Pancreas (tissue), 10 donors: ENCODE results near the gene CCDC169. TPM values are rescaled to one million over a fixed set of nuclear protein-coding genes. Genes with fewer than 3 reads are reported as not detected.

Experiments
- ATAC-seq, 4 donors: fragments of 200-7000 bp; cut with Tn5 transposase; one replicate each; pipeline versions ENCODE4 v1.8.0 to v1.9.1; 2020; ENCODE audit warnings: mild to moderate bottlenecking in 4 of 4, moderate library complexity in 4 of 4
- DNase-seq, 6 donors: peaks; one replicate each; pipeline ENCODE4 v3.0.0-alpha.2; 2020
- FAIRE-seq: peaks from 2 replicates; lab custom pipeline; 2012; peaks lifted over from hg19 to GRCh38; lab: Jason Lieb, UNC
- H3K27ac ChIP-seq, 4 donors: fragments of 200-600 bp; sonication (generic); 1 replicate in 3 of 4; 2 replicates in 1 of 4; pipeline versions ENCODE4 v1.5.0 to v1.8.0; 2020
- H3K27me3 ChIP-seq, 4 donors: fragments of 200-600 bp; one replicate each; pipeline ENCODE4 v1.8.0; 2021
- H3K36me3 ChIP-seq, 3 donors: fragments of 200-600 bp; sonication (generic) in 1 of 3; one replicate each; pipeline versions ENCODE4 v1.5.0 to v1.8.0; 2020 to 2021
- H3K4me1 ChIP-seq, 3 donors: fragments of 200-600 bp; one replicate each; pipeline ENCODE4 v1.8.0; 2021
- H3K4me3 ChIP-seq, 4 donors: fragments of 200-600 bp; sonication (generic) in 2 of 4; one replicate each; pipeline versions ENCODE4 v1.5.0 to v1.8.0; 2020 to 2021
- H3K9me3 ChIP-seq, 4 donors: fragments of 200-600 bp; one replicate each; pipeline ENCODE4 v1.8.0; 2021
- WGBS, 2 donors: extraction: QIAGEN DNeasy Blood & Tissue Kit; methylation state at CpG; one replicate each; pipeline ENCODE4 v1.1.7; 2013; 5-methylcytosine and 5-hydroxymethylcytosine counted together
- intact Hi-C, 3 donors: fragments of 100-400 bp; cut with DNase I; formaldehyde crosslinking; loops; one replicate each; pipeline versions ENCODE4 v1.11.1 to v1.14.2; 2022
- polyA plus RNA-seq, 2 donors: library from polyadenylated mRNA; stranded (reverse); fragments of 200-250 nt; gene quantifications; one replicate each; pipeline ENCODE4 v1.2.3, GENCODE V29; 2013
- total RNA-seq, 6 donors: library from RNA; stranded (reverse); fragmentation: NEBNext Ultra II Directional in 4 of 6; extraction: Animal tissue kit (Norgen Biotek cat#: 25700) in 4 of 6; gene quantifications; one replicate each; pipeline versions ENCODE4 v1.2.1 to v1.2.4, GENCODE V29; 2021 to 2023
- TF ChIP-seq, protein P1 (sequence below), 4 donors: fragments of 200-600 bp; sonication (generic) in 3 of 4; IDR thresholded peaks; one replicate each; pipeline versions ENCODE4 v1.5.0 to v1.8.0; 2021; ENCODE audit warnings: antibody characterized with exemption in 4 of 4
- donor health status: healthy with polysubstance abuse.
- donor health status: DM: no; HTN: no; CAD: no; lungs with moderate emphysema.
- donor health status: DM: no; HTN: no; CAD: no.
- donor health status: control.
- donor health status: control.
- donor health status: Bipolar disorder and iron deficiency.
- donor health status: DM: yes; HTN: yes; CAD: no.
- donor health status: DM: no; HTN: no; CAD: no.
- donor health status: DM: no; HTN: no; CAD: no.
- donor health status: DM: yes; HTN: yes; CAD: no.

The CCDC169 gene
- total and polyA plus RNA-seq, 8 donors, result 0.08 to 0.55 (median 0.21) TPM

DNA sequence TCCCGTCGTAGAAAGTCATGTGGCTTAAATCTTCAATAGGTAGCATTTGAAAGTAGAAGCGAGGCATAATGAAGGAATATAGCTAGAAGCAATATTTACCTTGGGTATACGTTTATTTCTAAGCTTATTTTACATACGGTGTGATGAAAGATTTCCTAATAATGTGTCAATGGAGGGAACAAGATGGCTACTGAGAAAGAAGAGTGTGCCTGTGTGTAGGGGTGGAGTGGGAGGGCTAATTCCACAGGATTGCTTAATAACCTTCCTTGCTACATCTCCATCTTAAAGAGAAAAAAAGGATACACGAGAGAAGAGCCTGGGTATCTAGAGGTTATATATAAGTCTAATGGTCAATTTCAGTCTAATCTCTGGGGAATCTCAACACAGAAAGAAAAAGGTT, 46.6 kb upstream of the CCDC169 start:
- 80 to 81% methylated on average over 6 of the region's 6 CpGs for WGBS, 2 donors
- Histone ChIP-seq H3K36me3 (no peaks in the 10 kb centered on the region), H3K27me3 (no peaks in the 10 kb centered on the region), H3K4me3 (no peak overlapping the region), H3K27ac (no peak overlapping the region), H3K4me1 (peaks cover 0 to 3% (median 0%) of the 10 kb centered on the region in 3 donors), H3K9me3 (no peaks in the 10 kb centered on the region)
- FAIRE-seq, result no peak
- intact Hi-C loops, result no loop called here
- TF ChIP-seq, protein P1, sequence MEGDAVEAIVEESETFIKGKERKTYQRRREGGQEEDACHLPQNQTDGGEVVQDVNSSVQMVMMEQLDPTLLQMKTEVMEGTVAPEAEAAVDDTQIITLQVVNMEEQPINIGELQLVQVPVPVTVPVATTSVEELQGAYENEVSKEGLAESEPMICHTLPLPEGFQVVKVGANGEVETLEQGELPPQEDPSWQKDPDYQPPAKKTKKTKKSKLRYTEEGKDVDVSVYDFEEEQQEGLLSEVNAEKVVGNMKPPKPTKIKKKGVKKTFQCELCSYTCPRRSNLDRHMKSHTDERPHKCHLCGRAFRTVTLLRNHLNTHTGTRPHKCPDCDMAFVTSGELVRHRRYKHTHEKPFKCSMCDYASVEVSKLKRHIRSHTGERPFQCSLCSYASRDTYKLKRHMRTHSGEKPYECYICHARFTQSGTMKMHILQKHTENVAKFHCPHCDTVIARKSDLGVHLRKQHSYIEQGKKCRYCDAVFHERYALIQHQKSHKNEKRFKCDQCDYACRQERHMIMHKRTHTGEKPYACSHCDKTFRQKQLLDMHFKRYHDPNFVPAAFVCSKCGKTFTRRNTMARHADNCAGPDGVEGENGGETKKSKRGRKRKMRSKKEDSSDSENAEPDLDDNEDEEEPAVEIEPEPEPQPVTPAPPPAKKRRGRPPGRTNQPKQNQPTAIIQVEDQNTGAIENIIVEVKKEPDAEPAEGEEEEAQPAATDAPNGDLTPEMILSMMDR (IDR thresholded peaks at IDR 0.05), result no peak
- DNase-seq, result no peak
- no peak for ATAC-seq

DNA sequence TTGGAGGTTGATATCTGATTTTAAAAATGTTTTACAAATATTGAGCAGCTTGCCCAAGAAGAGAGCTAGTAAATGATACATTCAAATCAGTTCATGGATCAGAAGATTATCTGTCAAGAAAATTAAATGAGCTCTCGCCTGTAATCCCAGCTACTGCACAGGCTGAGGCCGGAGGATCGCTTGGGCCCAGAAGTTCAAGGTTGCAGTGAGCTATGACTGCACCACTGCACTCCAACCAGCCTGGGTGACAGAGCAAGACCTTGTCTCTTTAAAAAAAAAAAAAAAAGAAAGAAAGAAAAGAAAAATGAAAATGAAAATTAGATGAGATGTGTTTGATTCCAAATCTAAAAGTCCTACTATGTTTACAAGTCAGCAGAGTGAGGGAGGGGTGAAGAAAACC, 46.2 kb upstream of the CCDC169 start:
- no peaks in the 10 kb centered on the region for H3K36me3 ChIP-seq
- DNase-seq, result no peak
- ATAC-seq, result no peak
- H3K4me3 ChIP-seq, result no peak overlapping the region
- no peaks in the 10 kb centered on the region for H3K9me3 ChIP-seq
- H3K27me3 ChIP-seq, result no peaks in the 10 kb centered on the region
- 55 to 61% methylated on average over 3 of the region's 3 CpGs for WGBS, 2 donors
- peaks cover 0 to 3% (median 0%) of the 10 kb centered on the region in 3 donors for H3K4me1 ChIP-seq
- TF ChIP-seq, protein P1 (IDR thresholded peaks at IDR 0.05), result no peak
- intact Hi-C loops, result no loop called here
- FAIRE-seq, result no peak
- H3K27ac ChIP-seq, result no peak overlapping the region

DNA sequence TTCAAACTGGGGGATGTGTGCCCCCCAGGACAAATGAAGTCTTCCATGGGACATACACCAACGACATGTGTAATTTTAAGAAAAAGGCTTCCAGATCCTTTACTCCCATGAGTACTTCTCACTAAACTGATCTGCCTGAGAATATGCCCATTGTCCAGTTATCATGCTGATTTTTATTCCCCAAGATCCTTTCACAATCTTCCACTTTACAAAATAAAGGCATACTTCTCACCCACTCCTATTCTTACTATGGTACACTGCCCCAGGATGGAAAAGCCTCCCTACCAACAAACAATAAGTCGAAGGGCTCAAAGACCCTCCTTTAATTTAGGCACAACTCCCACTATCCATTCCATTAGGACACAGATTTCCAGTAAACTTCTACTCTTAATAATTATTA, 45.1 kb upstream of the CCDC169 start:
- Histone ChIP-seq H3K4me1 (peaks cover 0 to 3% (median 0%) of the 10 kb centered on the region in 3 donors), H3K9me3 (no peaks in the 10 kb centered on the region), H3K36me3 (no peaks in the 10 kb centered on the region), H3K4me3 (no peak overlapping the region), H3K27ac (no peak overlapping the region), H3K27me3 (no peaks in the 10 kb centered on the region)
- DNase-seq (no peak), FAIRE-seq (no peak), ATAC-seq (no peak)
- intact Hi-C loops, result no loop called here
- TF ChIP-seq, protein P1 (IDR thresholded peaks at IDR 0.05), result no peak
- 81% methylated on average over 2 of the region's 2 CpGs for WGBS, 2 donors

DNA sequence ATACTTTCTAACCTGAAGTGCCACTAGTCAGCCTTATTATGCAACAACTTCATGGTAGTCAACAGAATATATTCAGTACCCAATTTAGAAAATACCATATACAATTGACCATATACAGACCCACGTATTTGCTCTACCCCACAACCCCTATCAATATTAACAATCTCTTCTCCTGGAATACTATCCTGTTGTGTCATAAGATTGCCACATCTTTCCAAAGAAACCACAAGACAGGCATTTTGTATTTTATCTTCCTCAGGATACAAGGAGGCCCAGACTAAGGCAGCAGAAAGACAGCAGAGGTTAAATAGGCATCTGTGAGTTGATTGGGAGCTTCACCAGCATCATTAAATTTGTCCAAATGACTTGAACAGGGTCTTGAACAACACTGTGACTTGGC, 44.1 kb upstream of the CCDC169 start:
- no peak overlapping the region for H3K4me3 ChIP-seq
- intact Hi-C loops, result no loop called here
- H3K36me3 ChIP-seq, result no peaks in the 10 kb centered on the region
- DNase-seq (no peak), ATAC-seq (no peak), FAIRE-seq (no peak)
- no peaks in the 10 kb centered on the region for H3K9me3 ChIP-seq
- H3K27me3 ChIP-seq, result no peaks in the 10 kb centered on the region
- 65 to 74% methylated on average over 1 of the region's 1 CpG for WGBS, 2 donors
- TF ChIP-seq, protein P1 (IDR thresholded peaks at IDR 0.05), result no peak
- peaks cover 0 to 3% (median 0%) of the 10 kb centered on the region in 3 donors for H3K4me1 ChIP-seq
- no peak overlapping the region for H3K27ac ChIP-seq

DNA sequence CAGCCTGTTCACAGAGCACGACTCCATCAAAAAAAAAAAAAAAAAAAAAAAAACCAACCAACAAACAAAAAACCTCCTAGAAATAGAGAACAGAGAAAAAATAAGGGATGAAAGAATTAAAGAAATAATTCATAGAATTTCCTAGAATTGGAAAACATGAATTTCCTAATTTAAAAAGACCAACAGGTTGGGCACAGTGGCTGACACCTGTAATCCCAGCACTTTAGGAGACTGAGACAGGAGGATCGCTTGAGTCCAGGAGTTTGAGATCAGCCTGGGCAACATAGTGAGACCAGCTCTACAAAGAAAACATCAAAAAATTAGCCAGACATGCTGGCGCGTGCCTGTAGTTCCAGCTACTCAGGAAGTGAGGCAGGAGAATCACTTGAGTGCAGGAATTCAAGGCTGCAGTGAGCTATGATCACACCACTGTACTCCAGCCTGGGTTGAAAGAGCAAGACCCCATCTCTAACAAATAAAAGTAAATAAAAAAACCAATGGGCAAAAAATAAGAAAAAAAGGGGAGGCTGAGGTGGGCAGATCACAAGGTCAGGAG, 42.1 kb upstream of the CCDC169 start:
- WGBS, 2 donors, result 92 to 99% methylated on average over 4 of the region's 4 CpGs
- H3K4me3 ChIP-seq, result no peak overlapping the region
- no peak for DNase-seq
- no peak for FAIRE-seq
- no peaks in the 10 kb centered on the region for H3K36me3 ChIP-seq
- H3K27ac ChIP-seq, result no peak overlapping the region
- peaks cover 0 to 3% (median 0%) of the 10 kb centered on the region in 3 donors for H3K4me1 ChIP-seq
- no peak for ATAC-seq
- H3K9me3 ChIP-seq, result no peaks in the 10 kb centered on the region
- H3K27me3 ChIP-seq, result no peaks in the 10 kb centered on the region
- intact Hi-C loops, result no loop called here
- TF ChIP-seq, protein P1 (IDR thresholded peaks at IDR 0.05), result no peak
